ENCODE data around the gene PTPRM. TPM values are rescaled to one million over a fixed set of nuclear protein-coding genes. Genes with fewer than 3 reads are reported as not detected.
A peak's percentile ranks its signal among the peaks of the same experiment; 100 is the strongest.

PTPRM gene
- polyA plus RNA-seq, 2 of the 4 experiments (the other 2 are of a cell fraction) = 44.5 to 199 TPM

GRCh38 chr18:7892556-7892955 is 325.4 kb downstream of the PTPRM start (continued):
- TF ChIP-seq, protein P1, sequence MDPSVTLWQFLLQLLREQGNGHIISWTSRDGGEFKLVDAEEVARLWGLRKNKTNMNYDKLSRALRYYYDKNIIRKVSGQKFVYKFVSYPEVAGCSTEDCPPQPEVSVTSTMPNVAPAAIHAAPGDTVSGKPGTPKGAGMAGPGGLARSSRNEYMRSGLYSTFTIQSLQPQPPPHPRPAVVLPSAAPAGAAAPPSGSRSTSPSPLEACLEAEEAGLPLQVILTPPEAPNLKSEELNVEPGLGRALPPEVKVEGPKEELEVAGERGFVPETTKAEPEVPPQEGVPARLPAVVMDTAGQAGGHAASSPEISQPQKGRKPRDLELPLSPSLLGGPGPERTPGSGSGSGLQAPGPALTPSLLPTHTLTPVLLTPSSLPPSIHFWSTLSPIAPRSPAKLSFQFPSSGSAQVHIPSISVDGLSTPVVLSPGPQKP (IDR thresholded peaks at IDR 0.05; ENCODE audit: low read depth, low read length) = no peak
- no peak for TF ChIP-seq PHF8 (IDR thresholded peaks at IDR 0.05; ENCODE audit: borderline replicate concordance, low read depth)
- no peak for TF ChIP-seq TFCP2L1 (CRISPR knock-in tag; IDR thresholded peaks at IDR 0.05)
- TF ChIP-seq NFE2L2 (conservative IDR thresholded peaks at IDR 0.05; ENCODE audit: low read length) = no peak
- no peak for TF ChIP-seq ESRRA (IDR thresholded peaks at IDR 0.05; ENCODE audit: borderline replicate concordance, low read length)
- TF ChIP-seq MAFK (IDR thresholded peaks at IDR 0.05; ENCODE audit: partially characterized antibody) = no peak
- no peak for TF ChIP-seq NR3C1 (IDR thresholded peaks at IDR 0.05)

- TF ChIP-seq RNF2 (IDR thresholded peaks at IDR 0.05; ENCODE audit: borderline replicate concordance, low read depth) = no peak
- no peak for TF ChIP-seq HOXB13 (CRISPR knock-in tag; IDR thresholded peaks at IDR 0.05; ENCODE audit: low read depth)
- TF ChIP-seq ZFP36 (IDR thresholded peaks at IDR 0.05; ENCODE audit: borderline replicate concordance, partially characterized antibody) = no peak
- TF ChIP-seq SREBF2 (IDR thresholded peaks at IDR 0.05) = no peak
- TF ChIP-seq EHMT2 (IDR thresholded peaks at IDR 0.05; ENCODE audit: low read depth) = no peak
- no peak for TF ChIP-seq CBX2 (IDR thresholded peaks at IDR 0.05; ENCODE audit: borderline replicate concordance, low read depth)
- TF ChIP-seq ZC3H11A (IDR thresholded peaks at IDR 0.05) = no peak
- TF ChIP-seq CBX8 (IDR thresholded peaks at IDR 0.05) = no peak
- TF ChIP-seq POLR2AphosphoS2 (conservative IDR thresholded peaks at IDR 0.05; ENCODE audit: low read length) = no peak
- TF ChIP-seq ZSCAN20 (CRISPR knock-in tag; IDR thresholded peaks at IDR 0.05) = no peak
- TF ChIP-seq GATA3 (IDR thresholded peaks at IDR 0.05; ENCODE audit: borderline replicate concordance) = no peak
- TF ChIP-seq CHD2 (IDR thresholded peaks at IDR 0.05; ENCODE audit: low read length, partially characterized antibody) = no peak
- no peak for TF ChIP-seq E2F6 (IDR thresholded peaks at IDR 0.05; ENCODE audit: borderline replicate concordance, low read depth)
- TF ChIP-seq JUNB (IDR thresholded peaks at IDR 0.05) = no peak
- TF ChIP-seq MAZ (IDR thresholded peaks at IDR 0.05; ENCODE audit: borderline replicate concordance, low read depth, low read length) = no peak
- no peak for TF ChIP-seq HOXA7 (CRISPR knock-in tag; IDR thresholded peaks at IDR 0.05)
- TF ChIP-seq KDM5A (IDR thresholded peaks at IDR 0.05) = no peak
- DNase-seq (ENCODE audit: low read depth in 1 of 2, low spot score in 1 of 2) (no peak), FAIRE-seq (no peak), ATAC-seq (no peak)
- no peak overlapping the region for H3K4me2 ChIP-seq
- no peaks in the 10 kb centered on the region for H3K9me3 ChIP-seq
- peaks cover 48% of the 10 kb centered on the region for H3K4me1 ChIP-seq
- 92% methylated on average over 1 of the region's 1 CpG for WGBS (ENCODE audit: missing lambda C conversion rate)
- no peak overlapping the region for H3K4me3 ChIP-seq
- POLR2A ChIA-PET = no interaction called here
- CTCF ChIA-PET = interaction anchor here (0.8 kb wide), 1 partner anchor 31 kb away, joined by 3 read pairs; no protein-coding TSS in a partner anchor
- no peak overlapping the region for H3K27ac ChIP-seq
Measured at GRCh38 chr18:7894592-7894991, 327.5 kb downstream of the PTPRM start.

DNA sequence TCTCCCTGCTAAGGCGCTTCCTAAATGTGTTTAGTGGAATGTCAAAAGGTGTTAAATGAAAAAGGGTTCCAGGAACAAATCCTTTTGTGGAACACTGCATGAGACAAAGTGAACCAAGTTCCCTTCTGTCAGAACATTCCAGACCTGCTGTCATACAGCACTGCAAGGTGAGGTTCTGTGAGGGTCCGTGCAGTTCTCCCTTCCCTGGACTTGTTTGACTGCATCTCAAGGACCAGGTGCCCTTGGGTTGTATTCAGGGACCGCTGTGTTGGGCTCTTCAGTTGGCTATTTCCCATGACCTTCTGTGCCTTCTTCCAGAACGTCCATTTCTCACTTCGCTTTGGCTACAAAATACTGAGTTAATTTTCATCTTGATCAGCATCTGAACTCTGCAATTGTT is 328.2 kb downstream of the PTPRM start:
- Histone ChIP-seq H3K27ac (peak overlapping the region; percentile 69 to 99; a peak in 5 of 6 replicates), H3K4me3 (no peak overlapping the region), H3K4me2 (no peak overlapping the region), H3K9me3 (no peaks in the 10 kb centered on the region), H3K4me1 (peaks cover 52% of the 10 kb centered on the region)
- no peak for TF ChIP-seq CHD4 (IDR thresholded peaks at IDR 0.05; ENCODE audit: borderline replicate concordance)
- TF ChIP-seq RNF2 (IDR thresholded peaks at IDR 0.05; ENCODE audit: borderline replicate concordance, low read depth) = no peak
- TF ChIP-seq, protein P2, sequence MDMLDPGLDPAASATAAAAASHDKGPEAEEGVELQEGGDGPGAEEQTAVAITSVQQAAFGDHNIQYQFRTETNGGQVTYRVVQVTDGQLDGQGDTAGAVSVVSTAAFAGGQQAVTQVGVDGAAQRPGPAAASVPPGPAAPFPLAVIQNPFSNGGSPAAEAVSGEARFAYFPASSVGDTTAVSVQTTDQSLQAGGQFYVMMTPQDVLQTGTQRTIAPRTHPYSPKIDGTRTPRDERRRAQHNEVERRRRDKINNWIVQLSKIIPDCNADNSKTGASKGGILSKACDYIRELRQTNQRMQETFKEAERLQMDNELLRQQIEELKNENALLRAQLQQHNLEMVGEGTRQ (IDR thresholded peaks at IDR 0.05) = no peak
- no peak for TF ChIP-seq TFCP2L1 (CRISPR knock-in tag; IDR thresholded peaks at IDR 0.05)
- TF ChIP-seq, protein P3, sequence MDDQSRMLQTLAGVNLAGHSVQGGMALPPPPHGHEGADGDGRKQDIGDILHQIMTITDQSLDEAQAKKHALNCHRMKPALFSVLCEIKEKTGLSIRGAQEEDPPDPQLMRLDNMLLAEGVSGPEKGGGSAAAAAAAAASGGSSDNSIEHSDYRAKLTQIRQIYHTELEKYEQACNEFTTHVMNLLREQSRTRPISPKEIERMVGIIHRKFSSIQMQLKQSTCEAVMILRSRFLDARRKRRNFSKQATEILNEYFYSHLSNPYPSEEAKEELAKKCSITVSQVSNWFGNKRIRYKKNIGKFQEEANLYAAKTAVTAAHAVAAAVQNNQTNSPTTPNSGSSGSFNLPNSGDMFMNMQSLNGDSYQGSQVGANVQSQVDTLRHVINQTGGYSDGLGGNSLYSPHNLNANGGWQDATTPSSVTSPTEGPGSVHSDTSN (IDR thresholded peaks at IDR 0.05) = no peak
- TF ChIP-seq MAFK (IDR thresholded peaks at IDR 0.05; ENCODE audit: partially characterized antibody) = no peak
- TF ChIP-seq CBX8 (IDR thresholded peaks at IDR 0.05) = no peak
- no peak for TF ChIP-seq EP300 (IDR thresholded peaks at IDR 0.05)
- no peak for TF ChIP-seq ZSCAN20 (CRISPR knock-in tag; IDR thresholded peaks at IDR 0.05)
- TF ChIP-seq CBX2 (IDR thresholded peaks at IDR 0.05; ENCODE audit: borderline replicate concordance, low read depth) = no peak
- no peak for TF ChIP-seq ZFP36 (IDR thresholded peaks at IDR 0.05; ENCODE audit: borderline replicate concordance, partially characterized antibody)
- TF ChIP-seq EHMT2 (IDR thresholded peaks at IDR 0.05; ENCODE audit: low read depth) = no peak
- TF ChIP-seq RCOR1 (IDR thresholded peaks at IDR 0.05; ENCODE audit: low read depth, low read length) = no peak
- TF ChIP-seq JUN (IDR thresholded peaks at IDR 0.05) = no peak
- TF ChIP-seq HMGXB4 (CRISPR knock-in tag; IDR thresholded peaks at IDR 0.05; ENCODE audit: borderline replicate concordance) = no peak
- ChIA-PET CTCF (no interaction called here), POLR2A (no interaction called here)
- DNase-seq (ENCODE audit: low read depth in 1 of 2, low spot score in 1 of 2) (no peak), ATAC-seq (no peak), FAIRE-seq (no peak)
- 84% methylated on average over 5 of the region's 5 CpGs for WGBS (ENCODE audit: missing lambda C conversion rate)
